ENCODE data around the gene NUCB1.

GRCh38 chr19:48861313-48861712 lies 38.8 kb upstream of the NUCB1 start:
- TF ChIP-seq MAX (IDR thresholded peaks at IDR 0.05; ENCODE audit: low read depth, low read length), result no peak
- no peak for TF ChIP-seq CTCF (IDR thresholded peaks at IDR 0.05; ENCODE audit: low read depth, low read length)
